GM12878 (cell line): ENCODE results near the gene DAAM1. TPM values are rescaled to one million over a fixed set of nuclear protein-coding genes. Genes with fewer than 3 reads are reported as not detected.

Source experiments
- ATAC-seq: fragments of 200-7000 bp; cut with Tn5 transposase; 3 replicates; pipeline ENCODE4 v1.9.1; 2020; ENCODE audit warnings: mild to moderate bottlenecking, moderate library complexity
- BruUV-seq: library from RNA; stranded (reverse); fragments of 400-500 nt; replicated peaks from 2 replicates; lab custom pipeline; 2021; lab: Mats Ljungman, UMichigan
- CTCF ChIA-PET: fragments of 300-600 bp; sonication (Branson Sonifier 250); formaldehyde crosslinking; extraction: SDS; loops from one replicate; lab custom pipeline; 2021; ENCODE audit warnings: inconsistent platforms; lab: Yijun Ruan, JAX
- POLR2A ChIA-PET: fragments of 350-600 bp; formaldehyde crosslinking; extraction: SDS; loops from one replicate; lab custom pipeline; 2021; ENCODE audit warnings: inconsistent platforms; lab: Charles Lee
- RAD21 ChIA-PET: fragments of 300-600 bp; sonication (Branson Sonifier 250); formaldehyde crosslinking; loops from one replicate; lab custom pipeline; 2023; ENCODE audit warnings: antibody characterized with exemption; ENCODE audit not compliant: unreplicated experiment; lab: Charles Lee
- SMC1A ChIA-PET: fragments of 300-600 bp; sonication (Branson Sonifier 250); formaldehyde crosslinking; loops from one replicate; lab custom pipeline; 2023; ENCODE audit not compliant: unreplicated experiment, uncharacterized antibody; lab: Charles Lee
- DNase-seq: peaks from one replicate; pipeline ENCODE4 v3.0.0-alpha.2; 2011; ENCODE audit warnings: low read depth, low spot score
- FAIRE-seq: peaks from 3 replicates; lab custom pipeline; 2011; peaks lifted over from hg19 to GRCh38; lab: Jason Lieb, UNC
- H2AFZ ChIP-seq: 2 replicates; pipeline ENCODE4 v1.6.0; 2011; ENCODE audit warnings: low read depth, low read length, control low read depth; ENCODE audit not compliant: control insufficient read depth
- H3K27ac ChIP-seq: 2 replicates; pipeline ENCODE4 v1.5.1; 2011; ENCODE audit warnings: control low read depth; ENCODE audit not compliant: control insufficient read depth, insufficient read depth
- H3K27me3 ChIP-seq, 2 experiments: replicated peaks in 1 of 2; 2 replicates each; pipeline versions ENCODE4 v1.6.0 to v1.6.1; 2011; ENCODE audit warnings: low read length in 1 of 2; ENCODE audit not compliant: control insufficient read depth in 2 of 2, insufficient read depth in 2 of 2
- H3K36me3 ChIP-seq, 2 experiments: 2 replicates each; pipeline ENCODE4 v1.5.1; 2011; ENCODE audit warnings: low read length in 1 of 2; ENCODE audit not compliant: control insufficient read depth in 2 of 2, insufficient read depth in 2 of 2
- H3K4me1 ChIP-seq: 2 replicates; pipeline ENCODE4 v1.6.1; 2011; ENCODE audit warnings: mild to moderate bottlenecking, low read length, moderate library complexity, mixed read lengths; ENCODE audit not compliant: control insufficient read depth, insufficient read depth
- H3K4me2 ChIP-seq: 2 replicates; pipeline ENCODE4 v1.6.0; 2011; ENCODE audit warnings: control low read depth; ENCODE audit not compliant: control insufficient read depth, insufficient read depth
- H3K4me3 ChIP-seq: fragments of 200-600 bp; sonication (generic); 2 replicates; pipeline ENCODE4 v1.5.1; 2016
- H3K79me2 ChIP-seq: 2 replicates; pipeline ENCODE4 v1.6.0; 2011; ENCODE audit warnings: low read length; ENCODE audit not compliant: control insufficient read depth, insufficient read depth
- H3K9ac ChIP-seq: 2 replicates; pipeline ENCODE4 v1.8.0; 2011; ENCODE audit warnings: low read length, control low read depth, mixed read lengths; ENCODE audit not compliant: control insufficient read depth, insufficient read depth
- H3K9me3 ChIP-seq: replicated peaks from 3 replicates; pipeline ENCODE4 v1.5.1; 2011; ENCODE audit warnings: mild to moderate bottlenecking, low read length; ENCODE audit not compliant: control insufficient read depth, insufficient read depth
- H4K20me1 ChIP-seq: 2 replicates; pipeline ENCODE4 v1.6.0; 2011; ENCODE audit not compliant: control insufficient read depth, insufficient read depth
- SMARCA5 ChIP-seq: fragments of 450-650 bp; IDR thresholded peaks from 2 replicates; pipeline ENCODE4 v1.6.1; 2017; ENCODE audit warnings: mild to moderate bottlenecking
- SP1 ChIP-seq: IDR thresholded peaks from one replicate; pipeline ENCODE4 v1.6.1; 2011; ENCODE audit warnings: low read depth, low read length
- YBX1 ChIP-seq: fragments of 450-650 bp; IDR thresholded peaks from 2 replicates; pipeline ENCODE4 v1.6.1; 2016; ENCODE audit warnings: antibody characterized with exemption
- WGBS: methylation state at CpG from one replicate; pipeline ENCODE4 v1.1.6; 2016; ENCODE audit warnings: low lambda C conversion rate; ENCODE audit not compliant: insufficient replicate concordance, insufficient coverage; ENCODE audit errors: missing lambda C conversion rate; 5-methylcytosine and 5-hydroxymethylcytosine counted together
- in situ Hi-C: fragments of 300-500 bp; cut with MboI; formaldehyde crosslinking; loops from 9 replicates; pipeline ENCODE4 v1.14.3; 2018; ENCODE audit warnings: mixed read lengths
- intact Hi-C: fragments of 100-400 bp; cut with micrococcal nuclease; formaldehyde crosslinking; loops from one replicate; pipeline ENCODE4 v1.14.2; 2022; ENCODE audit not compliant: unreplicated experiment
- polyA plus RNA-seq, 11 experiments: library from polyadenylated mRNA; depleted of rRNA in 4 of 11; unstranded in 6 of 11; stranded (reverse) in 5 of 11; fragments of >200 nt; fragmentation: Nextera tagmentation in 4 of 11; fragmentation: Illumina TruSeq in 1 of 11; extraction: Ambion mirVana in 4 of 11; extraction: Trizol in 1 of 11; gene quantifications; 1 replicate in 1 of 11; 2 replicates in 10 of 11; pipeline versions ENCODE4 v1.2.1 to v1.2.3, GENCODE V29; 2011 to 2016; ENCODE audit warnings: inconsistent platforms in 2 of 11, missing spikeins in 2 of 11, low read depth in 1 of 11
- total RNA-seq, 4 experiments: library from RNA; depleted of rRNA in 3 of 4; stranded (reverse); fragments of >200 nt in 3 of 4; fragmentation: Illumina TruSeq in 1 of 4; extraction: Trizol in 1 of 4; gene quantifications; 2 replicates each; pipeline versions ENCODE4 v1.2.1 to v1.2.3, GENCODE V29; 2013 to 2021
- TF ChIP-seq, protein P1 (sequence below): IDR thresholded peaks from 2 replicates; pipeline ENCODE4 v1.6.1; 2011; ENCODE audit warnings: mild to moderate bottlenecking, low read depth, low read length, moderate library complexity; ENCODE audit not compliant: insufficient replicate concordance
- TF ChIP-seq, protein P2 (sequence below): fragments of 450-650 bp; IDR thresholded peaks from 2 replicates; pipeline ENCODE4 v1.6.1; 2016; ENCODE audit warnings: mild to moderate bottlenecking, moderate library complexity, borderline replicate concordance

The DAAM1 gene
- total and polyA plus RNA-seq, 10 of the 15 experiments (the other 5 are each of a cell fraction or from before 2014, with no cell fraction given) = 13.8 to 32.4 (median 24.2) TPM

GRCh38 chr14:59182641-59183040, 5.8 kb upstream of the DAAM1 start:
- no peak overlapping the region for H3K27ac ChIP-seq
- ChIA-PET RAD21 (interaction anchor here (0.5 kb wide), 1 partner anchor 46 kb away, joined by 4 read pairs; no protein-coding TSS in a partner anchor), SMC1A (interaction anchor here (0.9 kb wide), 1 partner anchor 59 kb away, joined by 3 read pairs; no protein-coding TSS in a partner anchor), POLR2A (no interaction called here), CTCF (interaction anchor here (0.9 to 1.0 kb wide), 2 partner anchors 187 to 261 kb away, joined by 3 read pairs; no protein-coding TSS in a partner anchor)
- no peaks in the 10 kb centered on the region for H3K36me3 ChIP-seq
- no TSS peak for BruUV-seq
- no peak overlapping the region for H3K4me3 ChIP-seq
- H3K27me3 ChIP-seq = no peaks in the 10 kb centered on the region
- no peaks in the 10 kb centered on the region for H4K20me1 ChIP-seq
- WGBS = 83% methylated on average over 5 of the region's 5 CpGs
- no peaks in the 10 kb centered on the region for H3K79me2 ChIP-seq
- in situ Hi-C loops = no loop called here
- TF ChIP-seq, protein P1, sequence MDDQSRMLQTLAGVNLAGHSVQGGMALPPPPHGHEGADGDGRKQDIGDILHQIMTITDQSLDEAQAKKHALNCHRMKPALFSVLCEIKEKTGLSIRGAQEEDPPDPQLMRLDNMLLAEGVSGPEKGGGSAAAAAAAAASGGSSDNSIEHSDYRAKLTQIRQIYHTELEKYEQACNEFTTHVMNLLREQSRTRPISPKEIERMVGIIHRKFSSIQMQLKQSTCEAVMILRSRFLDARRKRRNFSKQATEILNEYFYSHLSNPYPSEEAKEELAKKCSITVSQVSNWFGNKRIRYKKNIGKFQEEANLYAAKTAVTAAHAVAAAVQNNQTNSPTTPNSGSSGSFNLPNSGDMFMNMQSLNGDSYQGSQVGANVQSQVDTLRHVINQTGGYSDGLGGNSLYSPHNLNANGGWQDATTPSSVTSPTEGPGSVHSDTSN = no peak
- TF ChIP-seq SP1 (no peak), SMARCA5 (no peak), YBX1 (no peak)
- TF ChIP-seq, protein P2, sequence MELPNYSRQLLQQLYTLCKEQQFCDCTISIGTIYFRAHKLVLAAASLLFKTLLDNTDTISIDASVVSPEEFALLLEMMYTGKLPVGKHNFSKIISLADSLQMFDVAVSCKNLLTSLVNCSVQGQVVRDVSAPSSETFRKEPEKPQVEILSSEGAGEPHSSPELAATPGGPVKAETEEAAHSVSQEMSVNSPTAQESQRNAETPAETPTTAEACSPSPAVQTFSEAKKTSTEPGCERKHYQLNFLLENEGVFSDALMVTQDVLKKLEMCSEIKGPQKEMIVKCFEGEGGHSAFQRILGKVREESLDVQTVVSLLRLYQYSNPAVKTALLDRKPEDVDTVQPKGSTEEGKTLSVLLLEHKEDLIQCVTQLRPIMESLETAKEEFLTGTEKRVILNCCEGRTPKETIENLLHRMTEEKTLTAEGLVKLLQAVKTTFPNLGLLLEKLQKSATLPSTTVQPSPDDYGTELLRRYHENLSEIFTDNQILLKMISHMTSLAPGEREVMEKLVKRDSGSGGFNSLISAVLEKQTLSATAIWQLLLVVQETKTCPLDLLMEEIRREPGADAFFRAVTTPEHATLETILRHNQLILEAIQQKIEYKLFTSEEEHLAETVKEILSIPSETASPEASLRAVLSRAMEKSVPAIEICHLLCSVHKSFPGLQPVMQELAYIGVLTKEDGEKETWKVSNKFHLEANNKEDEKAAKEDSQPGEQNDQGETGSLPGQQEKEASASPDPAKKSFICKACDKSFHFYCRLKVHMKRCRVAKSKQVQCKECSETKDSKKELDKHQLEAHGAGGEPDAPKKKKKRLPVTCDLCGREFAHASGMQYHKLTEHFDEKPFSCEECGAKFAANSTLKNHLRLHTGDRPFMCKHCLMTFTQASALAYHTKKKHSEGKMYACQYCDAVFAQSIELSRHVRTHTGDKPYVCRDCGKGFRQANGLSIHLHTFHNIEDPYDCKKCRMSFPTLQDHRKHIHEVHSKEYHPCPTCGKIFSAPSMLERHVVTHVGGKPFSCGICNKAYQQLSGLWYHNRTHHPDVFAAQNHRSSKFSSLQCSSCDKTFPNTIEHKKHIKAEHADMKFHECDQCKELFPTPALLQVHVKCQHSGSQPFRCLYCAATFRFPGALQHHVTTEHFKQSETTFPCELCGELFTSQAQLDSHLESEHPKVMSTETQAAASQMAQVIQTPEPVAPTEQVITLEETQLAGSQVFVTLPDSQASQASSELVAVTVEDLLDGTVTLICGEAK = peak; percentile 46; the same call in 1 of the 2 replicates
- H3K4me2 ChIP-seq = no peak overlapping the region
- intact Hi-C loops = no loop called here
- no peak for FAIRE-seq
- ATAC-seq = no peak
- no peak overlapping the region for H2AFZ ChIP-seq
- peaks cover 3% of the 10 kb centered on the region for H3K4me1 ChIP-seq
- no peak overlapping the region for H3K9ac ChIP-seq
- no peak for DNase-seq
- no peaks in the 10 kb centered on the region for H3K9me3 ChIP-seq
